SK-N-SH treated with all-trans-retinoic acid at 6 μM for 48 hours (cell line): ENCODE results near the gene VAMP3.

Source experiments
- CREB5 ChIP-seq: fragments of 250-450 bp; sonication (Bioruptor Pico); IDR thresholded peaks from 2 replicates; pipeline ENCODE4 v1.5.1; 2020; ENCODE audit warnings: low read depth, mild to moderate bottlenecking, moderate library complexity
- CSDC2 ChIP-seq: fragments of 250-450 bp; sonication (Bioruptor Pico); IDR thresholded peaks from 2 replicates; pipeline ENCODE4 v1.5.0; 2020; ENCODE audit warnings: mild to moderate bottlenecking, moderate library complexity
- POU6F1 ChIP-seq: fragments of 250-450 bp; sonication (Bioruptor Pico); IDR thresholded peaks from 2 replicates; pipeline ENCODE4 v1.8.0; 2021; ENCODE audit warnings: low read depth, mild to moderate bottlenecking, moderate library complexity, borderline replicate concordance
- TSHZ2 ChIP-seq: fragments of 250-450 bp; sonication (Bioruptor Pico); IDR thresholded peaks from 2 replicates; pipeline ENCODE4 v1.5.0; 2020; ENCODE audit warnings: mild to moderate bottlenecking, moderate library complexity
- ZFP30 ChIP-seq: fragments of 450-650 bp; formaldehyde crosslinking; IDR thresholded peaks from 2 replicates; pipeline ENCODE4 v1.5.0; 2022; ENCODE audit warnings: mild to moderate bottlenecking, moderate library complexity
- ZNF565 ChIP-seq: fragments of 450-650 bp; formaldehyde crosslinking; conservative IDR thresholded peaks from 2 replicates; pipeline ENCODE4 v1.5.0; 2020; ENCODE audit warnings: low read depth, mild to moderate bottlenecking, moderate library complexity

- no peak for TF ChIP-seq POU6F1 (CRISPR knock-in tag)
- no peak for TF ChIP-seq ZNF565
- TF ChIP-seq TSHZ2 (CRISPR knock-in tag) = no peak
- TF ChIP-seq CSDC2 (CRISPR knock-in tag) = no peak
- TF ChIP-seq CREB5 (CRISPR knock-in tag) = no peak
- no peak for TF ChIP-seq ZFP30 (CRISPR knock-in tag)
Measured at GRCh38 chr1:7749126-7749525, 22.0 kb upstream of the VAMP3 start.
